SK-N-MC (cell line): Measurements from ENCODE around the gene SORBS1.

Source experiments
- DNase-seq: peaks from one replicate; pipeline ENCODE4 v3.0.0-alpha.2; 2011; ENCODE audit warnings: low read depth, low spot score
- H3K27ac ChIP-seq: fragments of 200-600 bp; sonication (generic); 2 replicates; pipeline ENCODE4 v1.5.1; 2016; ENCODE audit warnings: mixed run types
- H3K36me3 ChIP-seq: fragments of 200-600 bp; sonication (generic); 2 replicates; pipeline ENCODE4 v1.6.1; 2017; ENCODE audit warnings: antibody characterized with exemption, low read length, mixed read lengths; ENCODE audit not compliant: insufficient read depth
- H3K4me3 ChIP-seq: fragments of 200-600 bp; sonication (generic); 2 replicates; pipeline ENCODE4 v1.5.1; 2016
- H3K9ac ChIP-seq: fragments of 200-600 bp; sonication (generic); 2 replicates; pipeline ENCODE4 v1.8.0; 2017; ENCODE audit warnings: mixed run types, mixed read lengths; ENCODE audit not compliant: insufficient read length
- H3K9me3 ChIP-seq: fragments of 200-600 bp; sonication (generic); 2 replicates; pipeline ENCODE4 v1.6.1; 2017; ENCODE audit warnings: low read depth, mild to moderate bottlenecking, antibody characterized with exemption, low read length, moderate library complexity, mixed read lengths
- EZH2 ChIP-seq: fragments of 200-600 bp; sonication (generic); IDR thresholded peaks from one replicate; pipeline ENCODE4 v1.6.1; 2017; ENCODE audit warnings: antibody characterized with exemption
- FOXP2 ChIP-seq: optimal IDR thresholded peaks from 2 replicates; pipeline ENCODE3; 2011; ENCODE audit warnings: mild to moderate bottlenecking, moderate library complexity; ENCODE audit not compliant: insufficient read depth; ENCODE audit errors: extremely low read length, control extremely low read depth
- POLR2AphosphoS5 ChIP-seq: IDR thresholded peaks from 2 replicates; pipeline ENCODE4 v1.6.1; 2012; ENCODE audit warnings: mild to moderate bottlenecking, low read depth, low read length, borderline replicate concordance

SORBS1 gene

GRCh38 chr10:95501203-95502094, 59.7 kb downstream of the SORBS1 start:
- no peaks in the 10 kb centered on the region for H3K36me3 ChIP-seq
- no peak overlapping the region for H3K9ac ChIP-seq
- no peaks in the 10 kb centered on the region for H3K9me3 ChIP-seq
- H3K4me3 ChIP-seq: no peak overlapping the region
- H3K27ac ChIP-seq: no peak overlapping the region
- no peak for DNase-seq
- TF ChIP-seq POLR2AphosphoS5 (no peak), EZH2 (no peak), FOXP2 (no peak)

- TF ChIP-seq EZH2: no peak
- no peak for TF ChIP-seq POLR2AphosphoS5
- no peak for TF ChIP-seq FOXP2
- Histone ChIP-seq H3K9ac (no peak overlapping the region), H3K36me3 (no peaks in the 10 kb centered on the region), H3K4me3 (no peak overlapping the region), H3K9me3 (no peaks in the 10 kb centered on the region), H3K27ac (no peak overlapping the region)
- DNase-seq: no peak
These were observed 60.5 kb downstream of the SORBS1 start for GRCh38 chr10:95500649-95501048.

- TF ChIP-seq FOXP2: no peak
- no peak for TF ChIP-seq POLR2AphosphoS5
- no peak for TF ChIP-seq EZH2
- Histone ChIP-seq H3K9me3 (no peaks in the 10 kb centered on the region), H3K36me3 (no peaks in the 10 kb centered on the region), H3K9ac (no peak overlapping the region), H3K27ac (no peak overlapping the region), H3K4me3 (no peak overlapping the region)
- DNase-seq: no peak
These were observed 61.1 kb downstream of the SORBS1 start for GRCh38 chr10:95500097-95500496.

GRCh38 chr10:95499482-95499989, 61.6 kb downstream of the SORBS1 start:
- Histone ChIP-seq H3K4me3 (no peak overlapping the region), H3K36me3 (no peaks in the 10 kb centered on the region), H3K9ac (no peak overlapping the region), H3K27ac (no peak overlapping the region), H3K9me3 (no peaks in the 10 kb centered on the region)
- no peak for DNase-seq
- TF ChIP-seq EZH2: no peak
- no peak for TF ChIP-seq FOXP2
- TF ChIP-seq POLR2AphosphoS5: no peak

GRCh38 chr10:95496951-95497350, 64.2 kb downstream of the SORBS1 start:
- TF ChIP-seq EZH2 (no peak), POLR2AphosphoS5 (no peak), FOXP2 (no peak)
- DNase-seq: no peak
- Histone ChIP-seq H3K9ac (no peak overlapping the region), H3K27ac (no peak overlapping the region), H3K9me3 (no peaks in the 10 kb centered on the region), H3K4me3 (no peak overlapping the region), H3K36me3 (no peaks in the 10 kb centered on the region)

- no peaks in the 10 kb centered on the region for H3K9me3 ChIP-seq
- no peak for TF ChIP-seq FOXP2
- no peak for TF ChIP-seq POLR2AphosphoS5
- TF ChIP-seq EZH2: no peak
- DNase-seq: no peak
- no peak overlapping the region for H3K4me3 ChIP-seq
- H3K36me3 ChIP-seq: no peaks in the 10 kb centered on the region
- no peak overlapping the region for H3K9ac ChIP-seq
- H3K27ac ChIP-seq: no peak overlapping the region
These were observed 64.8 kb downstream of the SORBS1 start for GRCh38 chr10:95496246-95496911.

- Histone ChIP-seq H3K36me3 (no peaks in the 10 kb centered on the region), H3K4me3 (no peak overlapping the region), H3K9me3 (no peaks in the 10 kb centered on the region), H3K27ac (no peak overlapping the region), H3K9ac (no peak overlapping the region)
- no peak for DNase-seq
- TF ChIP-seq FOXP2 (no peak), EZH2 (no peak), POLR2AphosphoS5 (no peak)
These were observed 67.3 kb downstream of the SORBS1 start for GRCh38 chr10:95493862-95494261.

- no peak for DNase-seq
- Histone ChIP-seq H3K9ac (no peak overlapping the region), H3K9me3 (no peaks in the 10 kb centered on the region), H3K36me3 (no peaks in the 10 kb centered on the region), H3K4me3 (no peak overlapping the region), H3K27ac (no peak overlapping the region)
- TF ChIP-seq EZH2 (no peak), FOXP2 (no peak), POLR2AphosphoS5 (no peak)
These were observed 73.2 kb downstream of the SORBS1 start for GRCh38 chr10:95487994-95488393.
